Astrocyte of the hippocampus (primary cell): ENCODE data around the gene ZNF280A.
"Not testable (repeated sequence)": the region's sequence is repeated elsewhere in the genome, so short reads cannot be mapped to it uniquely, and the experiment has no call there.

ENCODE experiments used
- DNase-seq: peaks from one replicate; pipeline ENCODE4 v3.0.0; 2011; ENCODE audit warnings: low read depth, low spot score

Gene ZNF280A

DNA sequence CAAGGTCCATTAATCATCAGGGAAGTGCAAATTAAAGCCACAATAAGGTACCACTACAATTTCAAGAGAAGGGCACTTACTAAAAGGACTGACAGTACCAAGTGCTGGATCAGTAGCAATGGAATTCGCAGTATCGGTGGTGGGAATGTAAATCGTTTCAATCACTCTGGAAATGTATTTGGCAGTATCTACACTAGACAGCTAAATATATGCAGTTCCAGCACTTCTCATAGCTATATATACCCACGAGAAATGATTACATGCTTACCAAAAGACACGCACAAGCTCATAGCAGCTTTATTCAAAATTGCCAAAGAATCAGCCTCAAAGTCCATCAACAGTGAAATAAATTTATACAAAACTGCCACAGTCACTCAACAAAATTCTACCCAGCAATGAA lies 7.1 kb downstream of the ZNF280A start:
- DNase-seq = no peak

DNA sequence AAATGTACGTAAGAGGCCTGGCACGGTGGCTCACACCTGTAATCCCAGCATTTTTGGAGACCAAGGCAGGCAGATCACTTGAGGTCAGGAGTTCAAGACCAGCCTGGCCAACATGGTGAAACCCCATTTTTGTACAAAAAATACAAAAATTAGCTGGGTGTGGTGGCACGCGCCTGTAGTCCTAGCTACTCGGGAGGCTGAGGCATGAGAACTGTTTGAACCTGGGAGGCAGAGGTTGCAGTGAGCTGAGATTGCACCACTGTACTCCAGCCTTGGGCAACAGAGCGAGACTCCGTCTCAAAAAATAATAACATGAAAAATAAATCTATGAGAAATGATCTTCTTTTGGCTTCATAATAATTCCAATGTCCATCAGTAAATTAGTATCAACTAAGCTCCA lies 9.2 kb downstream of the ZNF280A start:
- DNase-seq = not testable (repeated sequence)

DNA sequence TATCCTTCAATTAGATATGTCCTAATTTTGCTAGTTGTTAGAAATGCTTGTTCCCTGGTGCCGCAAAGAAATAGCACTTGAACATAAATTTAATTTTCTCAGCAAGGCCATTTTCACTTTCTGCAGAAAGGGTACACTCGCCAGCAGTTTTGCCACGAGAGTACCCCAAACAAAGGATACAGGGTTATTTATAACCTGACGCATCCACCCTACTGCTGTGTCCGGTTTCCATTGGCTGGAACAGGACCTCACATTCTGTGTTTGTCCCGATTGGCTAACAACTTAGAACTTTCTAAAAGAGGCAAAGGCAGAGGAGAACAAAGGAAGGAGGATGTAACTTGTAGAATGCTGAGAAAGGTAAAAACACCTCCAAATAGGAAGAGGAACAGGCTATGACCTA lies 10.2 kb downstream of the ZNF280A start:
- not testable (repeated sequence) for DNase-seq

DNA sequence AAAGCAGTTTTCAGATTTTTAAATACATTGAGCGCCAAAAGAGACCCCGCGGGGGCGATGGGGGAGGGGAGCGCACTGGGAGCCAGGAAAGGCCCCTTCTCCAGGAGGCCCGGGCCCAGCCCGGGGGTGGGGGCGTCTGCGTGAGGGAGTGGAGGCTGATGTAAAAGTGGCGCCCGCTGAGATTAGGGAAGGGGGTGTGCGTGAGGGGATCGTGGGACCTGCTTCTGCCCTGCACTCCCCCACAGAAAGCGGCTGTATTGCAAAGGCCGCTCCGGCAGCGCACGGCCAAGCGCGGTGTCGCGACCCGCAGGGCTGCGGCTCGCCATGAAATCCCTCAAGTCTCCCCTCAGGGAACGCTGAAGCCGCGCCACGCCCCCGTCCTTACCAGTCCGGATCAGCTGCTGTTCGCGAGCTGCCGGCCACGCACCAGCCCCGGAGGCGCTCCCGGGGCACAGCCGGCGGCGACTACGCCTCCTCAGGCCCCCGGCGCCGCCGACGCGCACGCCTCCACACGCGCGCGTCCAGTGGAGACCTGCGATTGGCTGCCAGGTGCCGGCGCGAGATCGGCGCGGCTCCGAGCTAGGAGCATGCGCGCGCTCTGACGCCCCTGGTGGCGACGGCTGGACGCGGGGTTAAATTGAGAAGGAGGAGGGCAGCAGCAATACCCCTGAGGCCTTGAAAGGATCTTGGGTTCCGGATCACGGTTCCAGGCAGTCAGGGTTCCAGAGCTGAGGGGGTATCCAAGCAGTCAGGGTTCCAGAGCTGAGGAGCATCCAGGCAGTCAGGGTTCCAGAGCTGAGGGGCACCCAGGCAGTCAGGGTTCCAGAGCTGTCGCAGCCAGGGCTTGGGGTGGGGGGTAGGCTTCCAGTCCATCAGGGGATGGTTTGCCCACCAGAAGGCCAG lies 11.5 kb downstream of the ZNF280A start, which contains the start of gene ZNF280B:
Gene ZNF280B, minus strand, starts transcription at position 469 of the 903 bp plus-strand sequence. CDS start 19,344 bp downstream, outside the sequence.
- peak; percentile 96 for DNase-seq

DNA sequence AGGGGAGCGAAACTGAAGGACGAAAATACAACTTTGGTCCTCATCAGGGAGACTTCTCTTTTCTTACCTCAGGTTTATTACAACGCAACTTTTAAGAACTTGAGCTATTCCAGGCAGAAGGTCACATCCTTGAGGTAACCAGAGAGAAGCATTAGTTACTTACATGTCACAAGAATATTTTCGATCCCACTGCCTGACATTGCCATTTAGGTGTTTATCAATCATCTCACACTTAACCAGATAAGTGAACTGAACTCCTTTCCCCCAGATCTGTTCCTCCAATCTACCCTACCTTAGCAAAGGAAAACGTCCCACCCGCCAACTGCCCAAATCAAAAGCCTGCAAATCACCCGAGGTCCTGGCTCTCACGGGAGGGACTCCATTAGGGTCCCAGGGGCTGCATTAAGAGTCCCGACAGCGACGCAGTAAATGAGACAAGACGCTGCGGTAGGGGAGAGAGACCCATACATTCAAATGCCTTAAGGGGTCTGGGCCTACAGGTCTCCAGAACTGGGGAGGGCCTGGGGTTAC lies 12.3 kb downstream of the ZNF280A start:
- no peak for DNase-seq

DNA sequence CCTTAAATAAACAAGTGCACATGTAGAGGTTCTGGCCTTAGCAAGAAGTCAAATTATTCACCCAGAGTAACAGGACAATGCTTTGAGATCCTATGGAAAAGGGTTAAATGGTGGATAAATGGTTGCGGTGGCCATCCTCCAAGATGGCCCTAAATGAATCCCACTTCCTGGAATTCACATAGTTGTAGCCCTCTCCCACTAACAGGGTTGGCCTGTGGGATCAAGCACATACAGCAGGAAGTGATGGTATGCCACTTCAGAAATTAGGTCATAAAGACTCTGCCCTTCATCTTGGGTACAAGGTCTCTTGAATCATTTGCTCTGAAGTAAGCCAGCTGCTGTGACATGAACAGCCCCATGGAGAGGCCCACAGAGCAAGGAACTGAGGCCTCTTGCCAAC lies 13.3 kb downstream of the ZNF280A start:
- no peak for DNase-seq

DNA sequence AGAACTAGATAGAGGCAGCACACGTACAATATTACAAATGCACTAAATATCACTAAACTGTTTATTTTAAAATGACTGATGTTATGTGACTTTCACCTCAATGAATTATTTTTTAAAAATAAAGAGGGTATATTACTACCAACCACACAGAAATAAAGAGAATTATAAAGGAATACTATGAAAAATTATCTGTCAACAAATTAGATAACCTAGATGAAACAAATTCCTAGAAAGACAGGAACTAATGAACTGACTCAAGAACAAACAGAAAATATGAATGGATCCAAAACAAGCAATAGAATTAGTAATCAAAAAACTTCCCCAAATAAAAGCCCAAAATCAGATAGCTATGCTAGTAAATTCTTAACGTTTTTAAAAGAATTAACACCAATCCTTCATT lies 21.8 kb downstream of the ZNF280A start:
- DNase-seq = no peak

DNA sequence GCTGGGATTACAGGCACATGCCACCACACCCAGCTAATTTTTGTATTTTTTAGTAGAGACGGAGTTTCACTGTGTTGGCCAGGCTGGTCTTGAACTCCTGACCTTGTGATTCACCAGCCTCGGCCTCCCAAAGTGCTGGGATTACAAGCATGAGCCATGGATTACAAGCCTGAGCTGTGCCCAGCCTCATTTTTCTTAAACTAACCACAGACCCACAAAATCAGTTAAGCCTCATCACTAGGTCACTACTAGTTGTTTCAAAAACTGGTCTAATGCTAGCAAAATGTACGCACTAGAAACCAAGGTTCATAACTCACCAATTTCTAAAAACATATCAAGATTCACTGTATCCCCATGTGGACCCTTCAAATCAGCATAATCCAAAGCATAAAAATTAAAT lies 28.5 kb downstream of the ZNF280A start:
- DNase-seq = not testable (repeated sequence)

DNA sequence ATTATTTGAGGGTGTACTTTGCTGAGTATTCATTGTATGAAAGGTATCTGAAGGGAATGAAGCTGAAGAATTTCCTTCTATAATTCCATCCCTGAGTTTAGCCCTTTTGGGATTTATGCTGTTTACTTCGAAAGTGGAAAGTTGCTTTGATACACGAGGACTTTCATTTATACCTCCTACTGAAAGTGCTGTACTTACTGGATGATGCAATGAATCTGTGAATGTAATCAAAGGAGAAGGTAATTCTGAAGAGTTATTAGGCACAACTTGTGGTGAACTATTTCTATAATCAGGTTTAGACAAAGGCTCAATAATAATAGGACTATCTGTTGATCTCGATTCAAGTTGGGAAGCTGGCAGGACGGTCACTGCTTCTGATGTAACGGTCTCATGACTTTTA lies 31.3 kb downstream of the ZNF280A start:
- no peak for DNase-seq

DNA sequence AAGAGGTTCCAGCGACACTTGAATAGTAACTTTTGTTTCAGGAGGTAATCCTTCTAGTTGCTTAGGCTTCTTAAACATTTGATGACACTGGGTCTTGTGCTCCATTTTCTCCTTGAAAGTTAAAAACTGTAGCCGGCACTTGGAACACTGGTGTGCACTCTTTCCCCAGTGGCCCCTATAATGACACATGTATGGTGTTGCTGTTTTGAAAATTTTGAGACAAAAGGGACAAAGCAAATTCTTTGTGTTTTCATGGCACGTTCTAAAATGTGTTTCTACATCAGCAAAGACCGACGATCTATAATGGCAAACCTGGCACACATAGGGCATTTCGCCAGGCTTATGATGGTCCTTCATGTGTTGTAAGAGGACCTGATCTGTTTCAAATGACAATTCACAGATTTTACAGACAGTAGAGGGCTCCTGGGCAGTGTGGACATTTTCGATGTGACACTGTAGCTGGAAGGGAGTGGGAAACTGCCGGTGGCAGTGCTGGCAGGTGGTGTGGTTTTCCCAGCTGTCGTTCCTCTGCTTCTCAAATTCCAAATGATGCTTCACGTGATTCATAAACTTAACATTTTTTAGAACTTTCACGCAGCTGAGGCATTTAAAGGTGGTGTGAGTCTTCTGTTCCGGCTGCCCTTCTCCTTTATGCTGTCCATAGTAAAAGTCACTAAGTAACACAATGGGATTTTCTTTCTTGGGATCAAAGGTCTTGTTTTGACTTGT lies 32.0 kb downstream of the ZNF280A start:
- DNase-seq = no peak

DNA sequence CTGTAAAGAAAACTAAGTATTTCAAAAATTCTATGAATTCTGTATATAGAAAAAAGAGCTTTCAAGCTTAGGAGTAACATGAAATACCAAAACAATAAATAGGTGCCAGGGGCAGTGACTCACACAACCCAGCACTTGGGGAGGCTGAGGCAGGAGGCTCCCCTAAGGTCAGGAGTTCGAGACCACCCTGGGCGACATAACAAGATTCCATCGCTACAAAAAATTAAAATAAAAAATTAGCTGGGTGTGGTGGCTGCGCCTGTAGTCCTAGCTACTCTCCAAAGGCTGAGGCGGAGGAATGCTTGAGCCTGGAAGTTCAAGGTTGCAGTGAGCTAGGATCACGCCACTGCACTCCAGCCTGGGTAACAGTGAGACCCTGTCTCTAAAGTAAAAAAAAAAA lies 33.0 kb downstream of the ZNF280A start:
- DNase-seq = no peak

DNA sequence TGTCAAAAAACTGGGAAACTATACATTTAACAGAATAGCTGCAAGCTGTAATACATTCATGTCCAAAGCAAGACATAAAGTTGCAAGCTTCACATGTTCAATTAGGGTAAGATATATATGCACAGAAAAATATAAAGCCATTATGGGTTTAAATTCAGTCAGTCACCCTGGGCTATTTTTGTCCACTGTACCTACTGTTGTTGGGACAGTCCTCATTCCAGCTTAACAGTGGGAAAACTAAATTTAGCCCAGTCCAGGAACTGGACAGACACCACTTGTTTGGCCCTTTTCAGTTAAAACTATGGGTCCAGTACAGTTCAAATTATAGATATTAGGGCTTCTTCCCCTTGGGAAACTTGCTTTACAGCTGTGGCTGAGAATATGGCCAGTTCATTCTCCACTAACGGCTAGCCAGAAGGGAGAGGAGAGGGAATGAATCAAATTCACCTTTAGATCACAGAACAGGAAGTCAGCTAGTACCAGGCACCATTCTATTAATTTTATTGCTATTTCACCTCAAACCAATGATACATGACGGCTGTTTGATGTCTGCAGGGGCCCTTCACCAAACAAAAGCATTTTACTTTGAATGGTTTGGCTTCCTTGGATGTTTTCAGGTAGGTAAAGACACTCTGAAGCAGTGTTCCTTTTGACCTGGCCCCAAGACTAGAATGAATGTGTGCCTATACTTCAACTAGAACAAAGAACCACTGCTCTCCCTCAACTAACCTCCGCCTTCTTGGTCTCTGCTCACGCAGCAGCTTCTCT lies 33.8 kb downstream of the ZNF280A start:
- DNase-seq = no peak

DNA sequence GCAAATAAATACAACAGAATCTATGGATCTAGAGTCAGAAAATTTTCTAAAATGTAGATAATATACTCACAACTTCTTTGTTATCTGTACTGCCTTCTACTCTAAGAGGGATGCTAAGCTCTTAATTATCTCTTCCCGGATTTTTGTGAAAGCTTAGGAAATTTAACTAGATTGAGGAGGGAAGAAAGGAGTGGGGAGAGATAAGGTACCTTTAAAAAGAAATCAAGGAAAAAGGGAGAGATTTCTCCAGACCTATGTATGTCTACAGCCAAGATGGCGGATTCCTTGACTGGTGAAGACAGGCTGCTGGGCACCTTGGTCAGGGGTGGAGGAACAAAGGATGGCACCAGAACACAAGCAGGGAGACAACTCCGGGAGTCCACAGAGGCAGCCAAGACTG lies 34.5 kb downstream of the ZNF280A start:
- no peak for DNase-seq

DNA sequence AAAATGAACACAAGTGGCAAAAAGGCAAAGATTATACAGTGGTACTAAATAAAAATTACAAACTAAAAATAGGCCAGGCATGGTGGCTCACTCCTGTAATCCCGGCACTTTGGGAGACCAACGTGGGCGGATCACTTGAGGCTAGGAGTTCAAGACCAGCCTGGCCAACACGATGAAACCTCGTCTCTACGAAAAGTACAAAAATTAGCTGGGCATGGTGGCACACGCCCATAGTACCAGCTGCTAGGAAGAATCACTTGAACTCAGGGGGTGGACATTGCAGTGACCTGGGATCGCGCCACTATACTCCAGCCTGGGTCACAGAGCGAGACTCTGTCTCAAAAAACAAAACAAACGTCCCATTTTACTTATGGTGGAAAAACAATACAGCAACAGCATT lies 36.0 kb downstream of the ZNF280A start:
- no peak for DNase-seq

DNA sequence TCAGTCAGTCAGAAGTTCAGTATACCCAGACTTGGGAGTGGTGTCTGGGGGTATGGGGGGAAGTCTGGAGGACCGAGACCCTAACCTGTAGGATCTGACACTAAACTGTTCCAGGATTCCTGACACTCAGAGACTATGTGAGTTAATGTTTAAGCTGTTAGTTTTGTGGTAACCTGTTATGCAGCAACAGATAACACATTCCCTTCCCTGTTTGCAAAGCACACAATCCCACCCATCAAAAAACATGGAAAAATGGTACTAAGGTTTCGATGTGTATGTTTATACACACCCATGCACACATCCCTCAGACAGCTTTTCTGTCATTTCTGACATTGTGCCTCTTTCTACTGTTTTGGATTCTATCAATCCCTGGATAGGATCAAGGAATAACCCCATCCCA lies 39.1 kb downstream of the ZNF280A start:
- no peak for DNase-seq

DNA sequence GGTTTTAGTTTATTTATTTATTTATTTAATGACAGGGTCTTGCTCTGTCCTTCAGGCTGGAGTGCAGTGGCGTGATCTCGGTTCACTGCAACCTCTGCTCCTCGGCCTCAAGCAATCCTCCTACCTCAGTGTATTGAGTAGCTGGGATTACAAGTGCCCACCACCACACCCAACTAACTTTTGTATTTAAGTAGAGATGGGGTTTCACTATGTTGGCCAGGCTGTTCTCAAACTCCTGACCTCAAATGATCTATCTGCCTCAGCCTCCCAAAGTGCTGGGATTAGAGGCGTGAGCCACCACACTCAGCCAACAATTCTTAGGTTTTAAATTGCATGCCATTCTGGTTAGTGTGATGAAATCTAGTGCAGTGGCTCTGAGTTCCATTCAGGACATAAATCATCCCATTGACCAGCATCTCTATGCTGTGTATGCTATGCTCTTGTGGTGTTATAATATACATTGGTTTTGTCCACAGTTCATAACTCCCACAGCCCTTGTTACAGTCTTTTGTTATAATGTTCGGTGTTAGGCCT lies 40.0 kb downstream of the ZNF280A start:
- no peak for DNase-seq

DNA sequence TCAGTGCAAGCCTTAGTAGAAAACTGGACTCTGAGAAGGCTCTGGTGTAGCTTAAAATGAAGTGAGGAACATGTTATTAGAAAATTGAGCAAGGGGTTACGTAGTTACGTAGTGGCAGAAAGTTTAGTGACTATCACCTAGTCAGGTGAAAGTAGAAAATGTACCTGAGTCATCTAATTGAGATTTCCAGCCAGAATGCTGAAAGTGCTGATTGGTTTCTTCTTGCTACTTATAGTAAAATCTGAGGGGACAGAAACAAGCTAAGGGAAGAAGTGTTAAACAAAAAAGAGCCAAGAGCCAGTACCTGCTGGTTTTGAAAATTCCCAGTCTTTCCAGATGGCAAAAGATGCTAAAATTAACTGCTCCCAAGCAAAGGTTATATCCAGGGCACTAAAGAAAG lies 41.0 kb downstream of the ZNF280A start:
- DNase-seq = no peak

DNA sequence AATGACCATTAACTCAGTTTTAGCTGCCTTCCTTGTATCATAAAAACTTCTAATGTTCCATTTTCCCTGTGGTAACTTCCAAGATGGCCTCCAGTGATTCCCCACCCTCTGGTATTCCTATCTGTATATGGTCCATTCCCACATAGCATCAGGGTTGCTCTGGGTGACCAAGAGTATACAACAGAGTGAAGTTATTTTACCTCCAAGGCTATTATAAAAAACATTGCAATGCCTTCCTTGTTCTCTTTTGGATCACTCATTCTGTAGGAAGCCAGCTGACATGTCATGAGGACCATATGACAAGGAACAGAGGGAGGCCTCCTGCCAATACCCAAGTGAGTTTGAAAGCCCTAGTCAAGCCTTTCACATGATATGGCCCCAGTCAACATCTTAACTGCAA lies 41.6 kb downstream of the ZNF280A start:
- no peak for DNase-seq

DNA sequence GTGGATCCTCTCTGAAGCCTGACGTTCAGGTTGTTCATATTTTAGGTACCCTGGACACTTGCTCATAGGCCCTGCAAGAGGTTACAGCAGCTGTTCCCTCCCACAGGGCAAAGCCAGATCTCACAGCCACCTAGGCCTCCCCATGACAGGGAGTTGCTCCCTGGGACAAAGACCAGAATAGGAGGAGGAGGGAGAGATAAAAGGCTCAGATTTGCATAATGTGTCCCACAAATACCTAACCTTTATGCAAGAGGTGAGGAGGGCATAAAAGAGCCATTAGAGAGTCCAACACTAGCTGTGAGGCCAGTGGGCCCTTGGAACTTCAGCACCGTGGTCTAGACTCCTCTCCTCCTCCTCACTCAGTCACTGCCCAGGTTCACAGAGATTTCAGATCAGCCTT lies 45.3 kb downstream of the ZNF280A start:
- no peak for DNase-seq

DNA sequence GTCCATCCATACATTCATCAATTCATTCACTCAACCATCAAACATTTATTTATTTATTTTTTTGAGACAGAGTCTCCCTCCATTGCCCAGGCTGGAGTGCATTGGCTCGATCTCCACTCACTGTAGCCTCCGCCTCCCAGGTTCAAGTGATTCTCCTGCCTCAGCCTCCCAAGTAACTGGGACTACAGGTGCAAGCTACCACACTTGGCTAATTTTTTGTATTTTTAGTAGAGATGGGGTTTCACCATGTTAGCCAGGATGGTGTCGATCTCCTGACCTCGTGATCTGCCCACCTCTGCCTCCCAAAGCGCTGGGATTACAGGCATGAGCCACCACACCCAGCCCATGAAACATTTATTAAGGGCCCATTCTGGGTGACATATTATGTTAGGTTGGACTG lies 49.0 kb downstream of the ZNF280A start:
- not testable (repeated sequence) for DNase-seq

DNA sequence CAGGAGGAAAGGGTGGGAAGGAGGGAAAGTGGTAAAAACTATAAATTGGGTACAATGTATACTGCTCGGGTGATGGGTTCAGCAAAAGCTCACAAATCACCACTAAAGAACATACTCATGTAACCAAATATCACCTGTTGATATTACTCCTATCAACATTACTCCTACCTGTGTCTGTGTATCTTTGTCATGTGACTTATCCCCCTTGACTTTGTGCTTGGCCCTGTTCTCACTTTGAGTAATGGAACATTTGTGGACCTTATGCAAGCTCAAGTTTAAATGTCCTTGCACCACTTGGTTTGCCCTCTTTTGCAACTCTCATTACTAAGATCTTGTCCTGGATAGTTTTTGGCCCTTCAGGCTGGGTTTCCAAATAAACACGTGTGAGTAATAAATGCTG lies 50.5 kb downstream of the ZNF280A start:
- DNase-seq = no peak
